Loucy (cell line): ENCODE data around the gene SAMD4A.

Source experiments
- CTCF ChIP-seq: fragments of 200-600 bp; sonication (generic); conservative IDR thresholded peaks from 2 replicates; pipeline ENCODE4 v1.5.1; 2014; ENCODE audit warnings: mild to moderate bottlenecking, antibody characterized with exemption, low read length
- EZH2phosphoT487 ChIP-seq: fragments of 200-600 bp; IDR thresholded peaks from 2 replicates; pipeline ENCODE4 v1.6.1; 2018; ENCODE audit warnings: antibody characterized with exemption, mild to moderate bottlenecking, moderate library complexity, borderline replicate concordance

GRCh38 chr14:54639611-54640010 is 72.7 kb downstream of the SAMD4A start:
- TF ChIP-seq CTCF (no peak), EZH2phosphoT487 (no peak)
